GM21529 (cell line): Measurements from ENCODE around the gene EEF1AKMT2.
"Not testable (repeated sequence)": the region's sequence is repeated elsewhere in the genome, so short reads cannot be mapped to it uniquely, and the experiment has no call there.

ENCODE experiments used
- ATAC-seq: cut with Tn5 transposase; IDR thresholded peaks from one replicate; pipeline ENCODE4 v1.9.1; 2021; ENCODE audit not compliant: unreplicated experiment

Gene EEF1AKMT2

GRCh38 chr10:124756156-124756903 lies 35.4 kb downstream of the EEF1AKMT2 start:
- ATAC-seq: no peak

GRCh38 chr10:124755581-124755980 lies 36.1 kb downstream of the EEF1AKMT2 start:
- ATAC-seq: no peak

GRCh38 chr10:124754227-124754626 lies 37.5 kb downstream of the EEF1AKMT2 start:
- ATAC-seq: no peak

GRCh38 chr10:124748953-124749645 lies 42.6 kb downstream of the EEF1AKMT2 start:
- ATAC-seq: no peak

- no peak for ATAC-seq
Measured at GRCh38 chr10:124748166-124748565, 43.5 kb downstream of the EEF1AKMT2 start.

- ATAC-seq: no peak
Measured at GRCh38 chr10:124747745-124748144, 43.9 kb downstream of the EEF1AKMT2 start.

- no peak for ATAC-seq
Measured at GRCh38 chr10:124746992-124747391, 44.7 kb downstream of the EEF1AKMT2 start.

- ATAC-seq: not testable (repeated sequence)
Measured at GRCh38 chr10:124746447-124746846, 45.2 kb downstream of the EEF1AKMT2 start.

- ATAC-seq: no peak
Measured at GRCh38 chr10:124745673-124746072, 46.0 kb downstream of the EEF1AKMT2 start.

- ATAC-seq: no peak
Measured at GRCh38 chr10:124745252-124745651, 46.4 kb downstream of the EEF1AKMT2 start.

- peak; percentile 69 for ATAC-seq
Measured at GRCh38 chr10:124744102-124745050, 47.3 kb downstream of the EEF1AKMT2 start, which contains the start of gene FAM53B. Gene FAM53B (minus strand): TSS chr10:124744378. CDS start chr10:124706713, 37,665 bp downstream.

- peak; percentile 13 for ATAC-seq
Measured at GRCh38 chr10:124743191-124744101, 48.2 kb downstream of the EEF1AKMT2 start.

- no peak for ATAC-seq
Measured at GRCh38 chr10:124742413-124743190, 49.1 kb downstream of the EEF1AKMT2 start.

- ATAC-seq: no peak
Measured at GRCh38 chr10:124741922-124742412, 49.7 kb downstream of the EEF1AKMT2 start.

GRCh38 chr10:124741281-124741921 lies 50.3 kb downstream of the EEF1AKMT2 start:
- ATAC-seq: peak; percentile 41

GRCh38 chr10:124740369-124741280 lies 51.1 kb downstream of the EEF1AKMT2 start:
- peak; percentile 21 for ATAC-seq

- ATAC-seq: no peak
Measured at GRCh38 chr10:124739986-124740368, 51.7 kb downstream of the EEF1AKMT2 start.
